Erythroblast (primary cell): ENCODE data around the gene NUDT16L1.

Experiments used
- GATA1 ChIP-seq: IDR thresholded peaks from 2 replicates; pipeline ENCODE4 v1.6.1; 2011; ENCODE audit warnings: low read depth, mild to moderate bottlenecking, control low read depth, low read length, moderate library complexity
- POLR2A ChIP-seq: IDR thresholded peaks from 2 replicates; pipeline ENCODE4 v1.6.1; 2011; ENCODE audit warnings: mild to moderate bottlenecking, low read length

DNA sequence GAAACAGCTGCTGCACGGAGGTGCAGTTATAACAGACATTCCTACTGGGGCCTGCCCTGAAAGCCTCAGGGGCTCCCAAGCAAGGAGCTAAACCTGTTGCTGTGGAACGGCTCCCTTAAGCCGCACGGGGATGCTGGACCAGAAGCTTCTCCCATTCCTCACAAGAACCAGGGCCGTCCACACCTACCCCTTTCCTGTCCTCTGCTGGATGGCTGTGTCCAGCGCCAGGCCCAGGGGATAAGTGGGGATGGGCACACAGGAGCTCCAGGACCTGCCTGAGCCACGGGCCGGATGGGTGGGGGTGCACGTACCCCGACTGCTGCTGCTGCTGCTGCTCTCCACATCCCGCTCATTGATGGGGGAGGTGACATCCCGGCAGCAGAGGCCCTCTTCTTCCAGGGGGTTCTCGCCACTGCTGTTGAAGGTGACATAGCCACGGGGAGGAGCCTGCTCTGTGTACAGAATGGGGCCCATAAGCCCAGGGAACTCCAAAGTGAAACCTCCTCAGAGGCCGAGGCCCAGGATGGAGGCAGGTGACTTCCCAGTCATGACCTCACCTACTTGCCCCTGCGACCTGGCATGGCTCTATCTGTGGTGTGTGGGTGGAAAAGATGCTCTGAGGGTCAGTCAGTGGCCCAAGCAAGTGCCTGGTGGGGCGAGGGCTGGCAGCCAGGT, 8.6 kb downstream of the NUDT16L1 start:
- TF ChIP-seq POLR2A (no peak), GATA1 (no peak)
